Activated CD4-positive, alpha-beta T cell treated with anti-CD3 and anti-CD28 coated beads, Interleukin-2, amount 50 U/mL, for 16 hours (primary cell): Measurements from ENCODE around the gene RETREG1.
"Not testable (repeated sequence)": the region's sequence is repeated elsewhere in the genome, so short reads cannot be mapped to it uniquely, and the experiment has no call there.

ENCODE experiments used
- DNase-seq: peaks from one replicate; pipeline ENCODE4 v3.0.0-alpha.2; 2020

RETREG1 gene

GRCh38 chr5:16437977-16438376, 178.8 kb downstream of the RETREG1 start:
- DNase-seq: no peak

- not testable (repeated sequence) for DNase-seq
Measured at GRCh38 chr5:16436065-16436682, 180.6 kb downstream of the RETREG1 start.

- DNase-seq: no peak
Measured at GRCh38 chr5:16431490-16431889, 185.3 kb downstream of the RETREG1 start.

- no peak for DNase-seq
Measured at GRCh38 chr5:16430349-16431089, 186.3 kb downstream of the RETREG1 start.

GRCh38 chr5:16428359-16428758, 188.4 kb downstream of the RETREG1 start:
- no peak for DNase-seq

- DNase-seq: no peak
Measured at GRCh38 chr5:16427587-16427986, 189.2 kb downstream of the RETREG1 start.
